Nucleus accumbens (tissue), 56 donors: Measurements from ENCODE around the gene SLC6A9.
A peak's percentile ranks its signal among the peaks of the same experiment; 100 is the strongest.

Experiments used
- DNase-seq, 56 donors: peaks; one replicate each; lab custom pipeline; 2025; lab: John Stamatoyannopoulos, UW

The SLC6A9 gene

GRCh38 chr1:43975249-43975961, 55.9 kb downstream of the SLC6A9 start:
- DNase-seq = peak in 26 of 56 donors; percentile 18 to 58 (median 44)

GRCh38 chr1:43974443-43975248, 56.6 kb downstream of the SLC6A9 start, which contains the start of gene ATP6V0B:
Gene ATP6V0B, plus strand, starts transcription at chr1:43974960. Its CDS starts 81 bp downstream, at chr1:43975041.
- DNase-seq = peak; percentile 68 to 99 (median 94)

- DNase-seq = no peak
Observed at GRCh38 chr1:43973981-43974442, 57.2 kb downstream of the SLC6A9 start.

- no peak for DNase-seq
Observed at GRCh38 chr1:43971336-43971980, 59.8 kb downstream of the SLC6A9 start.

- no peak for DNase-seq
Observed at GRCh38 chr1:43970911-43971310, 60.4 kb downstream of the SLC6A9 start.

GRCh38 chr1:43970502-43970901, 60.8 kb downstream of the SLC6A9 start:
- no peak for DNase-seq

DNA sequence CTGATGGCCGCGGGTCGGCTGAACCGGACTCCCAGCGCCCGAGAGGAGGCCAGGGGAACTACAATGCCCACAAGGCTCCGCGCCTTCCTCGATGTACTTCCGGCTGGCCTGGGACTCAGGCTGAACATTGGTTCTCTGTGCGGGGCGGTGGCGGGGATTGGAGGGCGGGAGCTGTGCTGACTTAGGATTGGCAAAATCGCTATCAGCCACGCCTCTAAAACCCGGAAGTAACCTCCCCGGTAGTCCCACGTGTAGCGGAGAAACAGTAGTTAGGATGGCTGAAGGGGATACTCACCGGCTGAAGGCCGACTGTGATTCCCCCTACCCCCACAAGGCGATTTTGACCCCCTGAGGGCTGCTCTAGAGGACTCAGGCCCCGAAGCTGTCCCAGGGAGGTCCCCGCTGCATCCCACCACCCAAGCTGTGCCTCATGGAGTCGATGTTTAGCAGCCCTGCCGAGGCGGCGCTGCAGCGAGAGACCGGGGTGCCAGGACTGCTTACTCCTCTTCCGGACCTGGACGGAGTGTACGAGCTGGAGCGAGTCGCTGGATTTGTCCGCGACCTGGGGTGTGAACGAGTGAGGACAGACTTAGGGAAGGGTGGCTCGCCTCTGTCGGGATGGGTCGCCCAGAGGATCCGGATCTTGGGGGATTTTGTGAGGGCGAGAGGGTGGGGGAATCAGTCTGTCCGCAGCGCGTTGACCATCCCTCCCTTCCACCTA, 61.4 kb downstream of the SLC6A9 start, which contains the start of gene DPH2:
Gene DPH2, plus strand, starts transcription at position 265 of the 721 bp plus-strand sequence. Its CDS starts 166 bp downstream, at position 431.
- peak; percentile 43 to 99 (median 95) for DNase-seq

- DNase-seq = no peak
Observed at GRCh38 chr1:43969416-43969745, 61.9 kb downstream of the SLC6A9 start.

DNA sequence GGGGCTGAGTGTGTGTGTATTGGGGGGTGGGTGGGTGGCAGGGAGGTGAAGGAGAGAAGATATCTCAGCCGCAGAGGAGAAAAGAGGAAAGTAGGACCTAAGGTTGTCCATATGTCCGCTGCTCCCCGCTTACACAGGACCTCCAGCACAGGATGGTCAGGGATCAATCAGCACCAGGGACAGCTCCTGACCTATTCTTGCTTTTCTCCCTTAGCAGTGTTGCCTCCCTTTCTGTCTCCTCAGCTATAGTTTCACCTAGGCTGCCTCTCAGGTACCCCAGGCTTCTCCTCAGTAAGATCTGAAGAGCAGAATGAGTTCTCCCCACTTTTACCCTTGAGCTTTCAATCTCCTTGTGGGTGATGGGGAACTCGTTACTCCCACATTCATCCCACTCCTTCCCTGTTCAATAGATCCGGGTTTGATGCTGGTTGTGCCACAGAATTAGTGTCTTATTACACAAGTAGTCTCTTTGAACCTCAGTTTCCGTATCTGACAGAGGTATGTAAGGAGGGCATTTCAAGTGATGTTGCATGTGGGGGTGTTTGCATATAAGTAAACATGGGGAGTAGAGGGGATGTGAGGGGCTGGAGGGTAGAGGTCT, 62.8 kb downstream of the SLC6A9 start:
- DNase-seq = no peak

DNA sequence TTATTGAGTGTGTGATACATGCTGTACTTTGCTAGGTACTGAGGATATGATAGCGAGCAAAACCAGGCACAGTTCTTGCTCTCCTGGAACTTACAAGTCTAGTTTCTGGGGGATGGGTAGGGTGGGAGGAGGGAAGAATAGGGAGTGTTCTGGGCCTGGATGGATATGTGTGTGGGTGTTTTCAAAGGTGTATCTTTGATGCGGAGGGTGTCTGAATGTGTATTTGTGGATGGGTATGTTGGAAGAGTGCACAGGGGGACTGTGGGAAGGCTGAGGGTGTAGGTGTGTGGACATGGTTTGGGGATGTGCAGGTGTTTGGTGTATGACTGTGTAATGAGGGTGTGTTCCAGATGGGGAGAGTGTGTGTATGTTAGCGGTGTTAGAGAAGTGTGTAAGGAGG, 65.9 kb downstream of the SLC6A9 start:
- peak in 7 of 56 donors; percentile 11 to 32 (median 17) for DNase-seq

- no peak for DNase-seq
Observed at GRCh38 chr1:43963890-43964289, 67.4 kb downstream of the SLC6A9 start.

GRCh38 chr1:43963006-43963405, 68.3 kb downstream of the SLC6A9 start:
- DNase-seq = no peak

DNA sequence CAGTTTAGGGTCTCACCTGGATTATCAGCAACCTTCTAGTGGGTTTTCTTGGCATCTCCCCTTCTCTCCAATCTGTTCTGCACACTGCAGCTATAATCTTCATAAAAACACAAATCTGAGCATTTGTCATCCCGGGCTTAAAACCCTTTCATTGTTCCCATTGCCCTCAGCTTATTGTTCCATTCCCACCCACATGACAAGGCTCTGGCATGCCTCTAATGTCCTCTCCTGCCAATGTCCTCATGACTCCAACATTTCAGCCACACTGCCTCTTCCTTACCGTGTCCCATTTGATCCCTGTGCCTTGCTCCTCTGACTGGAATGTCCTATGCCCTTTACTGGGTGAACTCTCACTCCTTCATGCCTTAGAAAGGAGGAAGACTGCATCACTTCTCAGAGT, 68.9 kb downstream of the SLC6A9 start:
- DNase-seq = peak in 26 of 56 donors; percentile 20 to 63 (median 39)

DNA sequence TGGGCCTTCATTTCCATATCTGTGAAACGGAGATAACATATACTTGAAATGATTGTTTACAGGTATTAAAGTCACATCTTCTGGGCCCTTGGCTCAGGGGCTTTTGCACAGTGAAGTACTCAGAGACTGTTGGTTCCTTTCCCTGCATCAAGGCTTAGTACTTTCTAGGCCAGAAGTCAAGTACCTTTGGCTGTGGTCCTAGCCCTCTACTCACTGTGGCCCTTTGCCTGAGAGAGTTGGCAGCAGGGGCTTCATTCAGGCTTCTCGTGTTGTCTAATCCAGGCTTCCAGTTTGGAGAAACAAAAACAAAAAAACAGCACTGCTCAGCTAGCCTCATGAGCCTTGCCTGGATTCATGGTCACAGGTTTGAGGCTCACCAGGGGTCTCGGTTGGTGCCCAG, 69.6 kb downstream of the SLC6A9 start:
- peak in 3 of 56 donors; percentile 15 to 27 (median 26) for DNase-seq

DNA sequence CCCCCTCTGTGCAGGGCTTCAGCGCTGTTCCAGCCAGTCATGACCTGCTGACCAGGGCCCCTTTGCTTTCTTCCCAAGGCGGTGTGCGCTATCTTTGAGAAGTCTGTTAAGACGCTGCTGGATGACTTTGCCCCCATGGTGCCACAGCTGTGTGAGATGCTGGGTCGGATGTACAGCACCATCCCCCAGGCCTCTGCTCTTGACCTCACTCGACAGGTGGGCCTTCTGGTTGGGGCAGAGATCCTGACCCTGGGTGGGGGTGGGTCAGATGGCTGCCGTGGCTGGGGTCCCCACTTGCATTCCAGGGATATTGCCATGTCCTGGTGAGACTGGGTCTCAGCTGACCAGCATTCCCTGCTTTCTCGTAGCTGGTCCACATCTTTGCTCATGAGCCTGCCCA, 70.5 kb downstream of the SLC6A9 start:
- no peak for DNase-seq

DNA sequence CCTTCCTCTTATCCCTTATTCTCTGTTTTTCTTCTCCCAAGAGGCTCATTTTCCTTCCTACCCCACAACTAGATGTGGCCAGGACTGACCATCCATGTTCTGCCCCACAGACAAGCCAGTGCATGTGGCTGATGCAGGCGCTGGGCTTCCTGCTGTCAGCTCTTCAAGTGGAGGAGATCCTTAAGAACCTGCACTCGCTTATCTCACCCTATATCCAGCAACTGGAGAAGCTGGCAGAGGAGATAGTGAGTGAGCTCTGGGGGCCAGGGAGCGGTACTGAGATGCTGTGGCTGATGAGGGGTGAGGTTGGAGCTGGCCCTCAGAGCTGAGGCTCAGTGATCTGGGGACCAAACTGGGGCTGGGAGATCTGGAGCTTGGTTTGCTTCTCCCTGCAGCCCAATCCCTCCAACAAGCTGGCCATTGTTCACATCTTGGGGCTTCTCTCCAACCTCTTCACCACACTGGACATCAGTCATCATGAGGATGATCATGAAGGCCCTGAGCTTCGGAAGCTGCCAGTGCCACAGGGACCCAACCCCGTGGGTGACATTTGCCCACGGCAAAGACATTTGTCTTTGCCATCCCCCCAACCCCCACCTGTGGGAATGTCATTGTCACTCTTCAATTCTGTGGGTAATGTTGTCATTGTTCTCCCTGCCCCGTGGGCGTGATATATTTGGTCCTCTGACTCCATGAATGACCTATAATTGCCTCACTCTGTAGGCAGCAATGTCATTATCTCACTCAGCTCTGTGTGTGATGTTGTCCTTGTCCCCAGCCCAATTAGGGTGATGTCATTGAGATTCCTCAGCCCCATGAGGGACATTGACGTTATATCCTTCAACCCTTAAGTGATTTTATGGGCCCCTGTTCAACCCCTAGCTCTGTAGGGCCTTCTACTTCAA, 72.7 kb downstream of the SLC6A9 start:
- peak in 7 of 56 donors; percentile 9 to 30 (median 20) for DNase-seq

GRCh38 chr1:43957407-43958040, 73.7 kb downstream of the SLC6A9 start:
- peak in 3 of 56 donors; percentile 16 to 21 (median 17) for DNase-seq

- DNase-seq = no peak
Observed at GRCh38 chr1:43956234-43956633, 75.0 kb downstream of the SLC6A9 start.
